HUES6 (cell line): Measurements from ENCODE around the gene INSIG1.

ENCODE experiments used
- H3K27ac ChIP-seq: 2 replicates; pipeline ENCODE4 v1.7.0; 2013; ENCODE audit warnings: low read depth, mild to moderate bottlenecking, low read length, inconsistent platforms
- H3K27me3 ChIP-seq: 2 replicates; pipeline ENCODE4 v1.6.1; 2013; ENCODE audit warnings: low read length; ENCODE audit not compliant: control insufficient read depth, insufficient read depth
- H3K36me3 ChIP-seq: 2 replicates; pipeline ENCODE4 v1.6.1; 2013; ENCODE audit warnings: low read length; ENCODE audit not compliant: control insufficient read depth, insufficient read depth
- H3K4me1 ChIP-seq: 2 replicates; pipeline ENCODE4 v1.6.1; 2013; ENCODE audit warnings: low read length; ENCODE audit not compliant: control insufficient read depth, insufficient read depth
- H3K4me3 ChIP-seq: 2 replicates; pipeline ENCODE4 v1.5.1; 2013; ENCODE audit warnings: low read depth, low read length
- H3K9ac ChIP-seq: one replicate; pipeline ENCODE4 v1.6.1; 2013; ENCODE audit warnings: mild to moderate bottlenecking, low read length
- H3K9me3 ChIP-seq: 2 replicates; pipeline ENCODE4 v1.6.1; 2013; ENCODE audit warnings: low read depth, low read length; ENCODE audit not compliant: control insufficient read depth, insufficient read depth

The INSIG1 gene

DNA sequence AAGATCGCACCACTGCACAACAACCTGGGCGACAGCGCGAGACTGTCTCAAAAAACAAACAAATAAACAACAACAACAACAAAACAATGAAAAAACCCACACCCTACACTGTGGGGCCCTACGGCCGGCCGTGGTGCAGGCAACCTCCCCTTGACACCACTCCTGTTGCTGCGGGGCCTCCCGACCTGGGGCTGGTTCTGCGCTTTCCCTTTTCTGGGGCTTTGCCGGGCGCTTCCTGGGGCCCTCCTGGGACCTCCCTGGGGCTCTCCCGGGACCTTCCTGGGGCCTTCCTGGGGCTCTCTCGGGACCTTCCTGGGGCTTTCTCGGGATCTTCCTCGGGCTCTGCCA lies 46.6 kb downstream of the INSIG1 start:
- H3K27ac ChIP-seq = no peak overlapping the region
- H3K9ac ChIP-seq = no peak overlapping the region
- H3K4me1 ChIP-seq = peaks cover 1% of the 10 kb centered on the region; the same call in 1 of the 2 replicates
- peaks cover 17% of the 10 kb centered on the region for H3K27me3 ChIP-seq
- no peaks in the 10 kb centered on the region for H3K9me3 ChIP-seq
- peak overlapping the region; percentile 66 for H3K4me3 ChIP-seq
- no peaks in the 10 kb centered on the region for H3K36me3 ChIP-seq

DNA sequence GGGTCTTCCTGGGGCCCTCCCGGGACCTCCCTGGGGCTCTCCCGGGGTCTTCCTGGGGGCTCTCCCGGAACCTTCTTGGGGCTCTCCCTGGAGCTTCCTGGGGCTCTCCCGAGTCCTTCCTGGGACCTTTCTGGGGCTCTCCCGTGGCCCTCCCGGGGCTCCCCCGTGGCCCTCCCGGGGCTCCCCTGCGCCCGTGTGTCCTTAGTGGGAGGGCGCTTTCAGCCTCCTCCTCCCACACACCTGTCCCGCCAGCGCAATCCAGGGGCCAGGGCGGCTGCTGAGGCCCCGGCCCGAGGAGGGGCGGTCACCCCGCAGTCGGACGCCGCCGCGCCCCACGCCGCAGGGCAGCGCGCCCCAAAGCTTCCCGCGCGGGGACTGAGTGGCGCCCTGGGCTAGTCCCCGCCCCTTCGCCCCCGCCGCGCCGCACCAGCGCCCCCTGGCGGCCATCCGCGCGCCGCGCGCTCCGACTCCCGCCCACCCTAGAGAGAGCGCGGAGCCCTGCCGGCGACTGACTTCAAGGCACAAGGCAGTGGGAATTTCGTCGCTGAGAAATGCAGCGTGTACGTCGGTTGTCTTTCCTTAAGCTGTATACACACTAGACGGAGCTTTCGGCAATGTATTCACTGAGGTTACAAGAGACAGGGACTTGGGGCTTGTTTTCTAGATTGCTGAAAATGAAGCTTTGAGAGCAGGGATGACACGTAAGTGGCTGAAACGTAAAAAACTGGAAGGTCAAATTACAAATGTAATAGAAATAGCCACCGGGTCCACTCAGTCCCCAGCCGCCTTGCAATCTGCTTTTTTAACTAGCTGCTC lies 47.1 kb downstream of the INSIG1 start:
- Histone ChIP-seq H3K27ac (no peak overlapping the region), H3K4me3 (peak overlapping the region; percentile 66), H3K9ac (peak overlapping the region; percentile 58), H3K36me3 (no peaks in the 10 kb centered on the region), H3K9me3 (no peaks in the 10 kb centered on the region), H3K27me3 (peaks cover 22% of the 10 kb centered on the region), H3K4me1 (peaks cover 7% of the 10 kb centered on the region; the same call in 1 of the 2 replicates)

DNA sequence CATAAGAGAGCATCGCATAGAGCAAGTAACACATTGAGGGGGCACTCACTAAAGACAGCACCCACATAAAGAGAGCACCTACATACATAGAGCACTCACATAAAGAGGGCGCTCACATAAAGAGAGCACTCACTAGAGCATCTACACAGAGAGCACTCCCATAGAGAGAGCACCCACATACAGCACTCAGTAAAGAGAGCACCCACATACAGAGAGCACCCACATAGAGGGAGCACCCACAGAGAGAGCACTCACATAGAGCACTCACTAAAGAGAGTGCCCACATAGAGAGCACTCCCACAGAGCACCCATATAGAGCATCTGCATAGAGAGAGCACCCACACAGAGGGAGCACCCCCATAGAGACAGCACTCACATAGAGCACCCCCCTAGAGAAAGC lies 47.8 kb downstream of the INSIG1 start:
- Histone ChIP-seq H3K27ac (no peak overlapping the region), H3K4me1 (peaks cover 7% of the 10 kb centered on the region; the same call in 1 of the 2 replicates), H3K27me3 (peaks cover 24% of the 10 kb centered on the region), H3K9me3 (no peaks in the 10 kb centered on the region), H3K36me3 (no peaks in the 10 kb centered on the region), H3K9ac (no peak overlapping the region), H3K4me3 (no peak overlapping the region)

DNA sequence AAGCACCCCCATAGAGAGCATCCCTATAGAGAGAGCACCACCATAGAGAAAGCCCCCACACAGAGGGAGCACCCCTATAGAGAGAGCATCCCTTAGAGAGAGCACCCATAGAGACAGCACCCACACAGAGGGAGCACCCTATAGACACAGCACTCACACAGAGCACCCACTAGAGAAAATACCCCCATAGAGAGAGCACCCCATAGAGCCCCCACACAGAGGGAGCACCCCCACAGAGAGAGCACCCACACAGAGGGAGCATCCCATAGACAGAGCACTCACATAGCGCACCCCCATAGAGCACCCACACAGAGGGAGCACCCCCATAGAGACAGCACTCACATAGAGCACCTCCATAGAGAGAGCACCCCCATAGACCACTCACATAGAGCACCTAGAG lies 48.6 kb downstream of the INSIG1 start:
- Histone ChIP-seq H3K27me3 (peaks cover 24% of the 10 kb centered on the region), H3K4me3 (no peak overlapping the region), H3K4me1 (peaks cover 7% of the 10 kb centered on the region; the same call in 1 of the 2 replicates), H3K27ac (no peak overlapping the region), H3K9ac (no peak overlapping the region), H3K9me3 (no peaks in the 10 kb centered on the region), H3K36me3 (no peaks in the 10 kb centered on the region)

DNA sequence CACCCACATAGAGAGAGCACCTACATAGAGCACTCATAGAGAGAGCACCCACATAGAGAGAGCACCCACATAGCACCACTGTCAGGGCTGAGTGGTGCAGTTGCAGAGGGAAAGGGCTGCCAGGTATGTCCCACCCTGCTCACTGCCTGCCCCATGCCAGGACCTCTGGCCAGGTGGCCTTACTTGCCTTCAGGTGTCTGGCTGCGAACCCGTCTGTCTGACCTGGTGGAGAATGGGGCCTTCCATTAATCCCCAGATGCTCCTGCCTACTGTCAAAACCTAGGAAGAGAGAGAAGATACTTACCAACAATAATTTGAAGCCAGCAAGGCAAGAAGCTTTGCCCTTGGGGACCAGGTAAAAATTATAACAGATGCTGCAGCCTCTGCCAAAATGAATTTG lies 51.1 kb downstream of the INSIG1 start:
- H3K36me3 ChIP-seq = no peaks in the 10 kb centered on the region
- no peak overlapping the region for H3K27ac ChIP-seq
- peaks cover 28% of the 10 kb centered on the region for H3K27me3 ChIP-seq
- peaks cover 7% of the 10 kb centered on the region; the same call in 1 of the 2 replicates for H3K4me1 ChIP-seq
- no peak overlapping the region for H3K9ac ChIP-seq
- no peak overlapping the region for H3K4me3 ChIP-seq
- H3K9me3 ChIP-seq = no peaks in the 10 kb centered on the region

DNA sequence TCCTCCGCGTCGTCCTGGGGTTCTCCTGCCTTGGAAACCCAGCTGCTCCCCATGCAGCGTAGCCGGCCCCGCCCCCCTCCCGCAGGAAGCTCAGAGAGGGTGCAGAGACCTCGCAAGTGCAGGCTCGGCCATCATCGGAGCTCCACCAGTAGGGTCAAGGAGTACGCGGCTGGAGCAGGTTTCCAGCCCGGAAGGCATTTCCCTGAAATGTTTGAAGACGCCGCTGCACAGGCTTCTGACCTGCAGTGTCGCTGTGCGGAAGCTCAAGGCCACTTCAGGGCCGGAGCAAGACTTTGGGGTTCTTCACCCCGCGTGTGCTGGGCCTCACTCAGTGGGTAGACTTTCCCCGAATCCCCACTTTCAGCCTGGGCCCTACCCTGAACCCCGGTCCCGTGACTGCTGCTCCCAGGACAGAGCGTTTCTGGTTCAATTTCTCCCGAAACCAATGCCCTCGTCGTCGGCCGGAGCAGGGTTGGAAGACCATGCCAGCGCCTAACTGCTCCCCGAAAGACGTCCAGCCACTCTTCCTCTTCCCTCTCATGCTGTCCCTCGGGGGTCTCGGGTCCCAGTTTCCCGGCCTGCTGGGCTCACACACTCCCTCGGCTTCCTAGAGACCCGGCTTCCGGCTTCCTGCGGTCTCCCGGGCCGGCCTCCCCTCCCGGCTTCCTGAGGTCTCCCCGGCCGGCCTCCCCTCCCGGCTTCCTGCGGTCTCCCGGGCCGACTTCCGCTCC lies 52.1 kb downstream of the INSIG1 start:
- no peaks in the 10 kb centered on the region for H3K9me3 ChIP-seq
- peak overlapping the region; percentile 27; the same call in 1 of the 2 replicates for H3K4me3 ChIP-seq
- H3K27ac ChIP-seq = no peak overlapping the region
- H3K9ac ChIP-seq = no peak overlapping the region
- peaks cover 27% of the 10 kb centered on the region for H3K27me3 ChIP-seq
- H3K36me3 ChIP-seq = no peaks in the 10 kb centered on the region
- peaks cover 7% of the 10 kb centered on the region; the same call in 1 of the 2 replicates for H3K4me1 ChIP-seq

DNA sequence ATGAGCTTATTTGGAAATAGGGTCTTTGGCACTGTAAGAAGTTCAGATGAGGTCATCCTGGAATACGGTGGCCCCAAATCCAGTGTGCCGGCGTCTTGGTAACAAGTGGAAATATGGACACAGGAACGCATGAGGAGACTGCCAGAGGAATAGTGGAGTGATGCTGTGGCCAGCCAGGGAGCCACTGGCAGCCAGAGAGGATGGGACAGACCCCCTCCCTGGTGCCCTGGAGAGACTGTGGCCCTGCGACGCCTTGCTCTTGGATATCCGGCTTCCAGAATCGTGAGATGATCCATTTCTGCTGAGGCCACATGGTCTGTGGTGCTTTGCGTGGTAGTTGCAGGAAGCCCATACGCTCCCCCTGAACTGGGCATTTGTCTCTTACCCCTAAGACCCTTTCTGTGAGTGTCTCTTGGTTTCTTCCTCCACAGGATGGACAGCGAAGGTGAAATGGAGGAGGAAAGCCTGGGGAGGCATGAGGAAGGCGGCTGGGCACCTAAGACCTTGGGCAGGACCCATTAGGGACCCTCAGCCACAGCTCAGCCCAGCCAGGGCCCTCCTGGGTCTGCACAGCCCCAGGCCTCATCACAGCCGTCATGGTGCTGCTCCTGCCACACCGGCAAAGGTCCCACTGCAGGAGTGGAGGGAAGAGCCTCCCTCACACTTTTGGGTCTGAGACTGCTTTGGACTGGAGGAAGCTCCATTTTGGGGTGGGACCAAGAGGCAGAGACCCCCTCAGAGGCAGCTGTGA lies 53.6 kb downstream of the INSIG1 start:
- Histone ChIP-seq H3K9ac (no peak overlapping the region), H3K9me3 (no peaks in the 10 kb centered on the region), H3K27me3 (peaks cover 20% of the 10 kb centered on the region), H3K36me3 (no peaks in the 10 kb centered on the region), H3K27ac (no peak overlapping the region), H3K4me3 (no peak overlapping the region), H3K4me1 (peaks cover 7% of the 10 kb centered on the region; the same call in 1 of the 2 replicates)

DNA sequence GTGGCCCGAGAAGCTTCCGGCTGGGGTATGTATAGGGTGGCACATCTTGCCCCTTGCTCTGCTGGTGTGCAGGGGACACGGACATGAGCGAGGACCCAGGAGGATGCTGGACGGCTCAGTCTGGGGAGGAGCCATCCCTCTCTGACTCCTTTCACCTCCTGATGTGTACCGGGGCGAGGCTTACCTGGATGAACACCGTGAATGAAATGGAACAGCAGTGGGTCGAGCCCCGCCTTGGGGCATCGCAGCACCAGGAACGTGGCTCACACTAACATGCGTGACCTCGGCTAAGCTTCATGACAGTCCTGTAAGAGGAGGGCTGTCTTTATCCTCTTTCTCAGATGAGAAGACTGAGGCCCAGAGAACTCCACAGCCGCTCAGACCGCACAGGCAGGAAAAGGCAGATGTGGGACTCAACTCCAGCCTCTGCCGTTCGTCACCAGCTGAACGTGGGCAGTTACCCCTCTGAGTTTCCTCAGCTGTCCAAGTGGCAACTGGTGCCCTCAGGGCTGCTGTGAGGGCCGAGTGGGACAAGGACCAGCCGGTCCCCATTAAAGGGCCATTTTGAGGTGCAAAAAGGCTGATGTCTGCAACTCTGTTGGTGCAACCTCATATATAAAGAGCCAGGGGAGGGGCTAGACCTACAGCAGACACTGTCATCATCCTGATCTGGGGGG lies 54.5 kb downstream of the INSIG1 start:
- H3K9ac ChIP-seq = no peak overlapping the region
- H3K4me1 ChIP-seq = peaks cover 7% of the 10 kb centered on the region; the same call in 1 of the 2 replicates
- H3K27me3 ChIP-seq = peaks cover 22% of the 10 kb centered on the region
- no peak overlapping the region for H3K27ac ChIP-seq
- no peak overlapping the region for H3K4me3 ChIP-seq
- no peaks in the 10 kb centered on the region for H3K9me3 ChIP-seq
- H3K36me3 ChIP-seq = no peaks in the 10 kb centered on the region

DNA sequence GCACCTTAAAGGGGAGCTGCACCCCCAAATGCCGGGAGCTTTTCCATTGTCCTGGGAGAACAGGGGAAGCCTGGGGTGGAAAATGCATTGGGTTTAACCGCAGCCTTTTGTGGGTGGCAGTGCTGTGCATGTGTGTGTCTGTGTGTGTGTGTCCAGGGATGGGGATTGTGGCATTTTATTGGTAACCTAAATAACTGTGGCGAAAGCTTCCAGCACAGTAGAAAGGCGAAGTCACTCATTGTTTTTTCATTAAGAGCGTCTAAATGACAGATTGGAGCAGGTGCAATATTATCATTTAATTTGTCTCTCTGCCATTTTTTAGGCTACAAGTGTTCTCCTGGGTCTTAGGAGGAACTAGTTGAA lies 55.1 kb downstream of the INSIG1 start:
- Histone ChIP-seq H3K27me3 (peaks cover 27% of the 10 kb centered on the region), H3K4me3 (no peak overlapping the region), H3K4me1 (peaks cover 7% of the 10 kb centered on the region; the same call in 1 of the 2 replicates), H3K36me3 (no peaks in the 10 kb centered on the region), H3K9ac (no peak overlapping the region), H3K27ac (no peak overlapping the region), H3K9me3 (no peaks in the 10 kb centered on the region)

DNA sequence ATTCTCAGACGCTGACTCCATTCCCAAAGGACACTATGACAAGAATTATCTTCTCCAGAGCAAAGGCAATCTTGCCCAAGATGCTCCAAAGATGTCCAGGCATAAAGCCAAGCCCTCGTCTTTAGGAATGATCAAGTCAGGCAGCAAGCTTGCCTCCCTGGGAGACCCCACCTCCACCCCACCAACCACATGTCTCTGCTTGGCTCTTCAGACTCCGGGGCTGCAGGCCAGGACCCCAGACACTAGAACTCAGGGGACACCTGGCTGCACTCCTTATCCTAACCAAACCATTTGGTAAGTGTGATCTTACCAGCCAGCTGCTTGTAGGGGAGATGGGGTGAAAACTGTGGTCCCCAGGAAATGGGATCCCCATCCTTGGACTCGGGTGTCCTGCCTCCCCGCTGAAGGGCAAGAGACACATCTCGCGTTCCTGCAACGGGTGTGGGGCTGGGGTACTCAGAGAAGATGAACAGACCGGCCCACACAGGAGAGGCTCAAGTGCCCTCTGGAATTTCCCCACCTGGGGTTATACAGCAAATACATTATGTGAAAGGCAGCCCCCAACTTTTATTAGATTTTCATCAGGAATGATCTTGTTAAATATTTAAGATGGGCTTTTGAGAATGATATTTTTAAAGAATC lies 55.7 kb downstream of the INSIG1 start:
- Histone ChIP-seq H3K27me3 (peaks cover 28% of the 10 kb centered on the region), H3K4me1 (peaks cover 7% of the 10 kb centered on the region; the same call in 1 of the 2 replicates), H3K9ac (no peak overlapping the region), H3K9me3 (no peaks in the 10 kb centered on the region), H3K4me3 (no peak overlapping the region), H3K27ac (no peak overlapping the region), H3K36me3 (no peaks in the 10 kb centered on the region)
